Right lobe of liver (tissue), 4 donors: ENCODE measurements around the gene C15orf61.

Source experiments
- POLR2A ChIP-seq: fragments of 450-650 bp; IDR thresholded peaks from one replicate; pipeline ENCODE4 v1.6.1; 2017; ENCODE audit warnings: antibody characterized with exemption, mild to moderate bottlenecking
- TF ChIP-seq, protein P1 (sequence below), 4 donors: fragments of 200-600 bp in 3 of 4; fragments of 450-650 bp in 1 of 4; IDR thresholded peaks; one replicate each; pipeline versions ENCODE4 v1.5.1 to v1.8.0; 2016 to 2022; ENCODE audit warnings: antibody characterized with exemption in 4 of 4, mild to moderate bottlenecking in 2 of 4
- donor health status: DM: no; HTN: no; CAD: no.
- donor health status: DM: no; HTN: no; CAD: no.
- donor health status: DM: no; HTN: yes; CAD: no.

DNA sequence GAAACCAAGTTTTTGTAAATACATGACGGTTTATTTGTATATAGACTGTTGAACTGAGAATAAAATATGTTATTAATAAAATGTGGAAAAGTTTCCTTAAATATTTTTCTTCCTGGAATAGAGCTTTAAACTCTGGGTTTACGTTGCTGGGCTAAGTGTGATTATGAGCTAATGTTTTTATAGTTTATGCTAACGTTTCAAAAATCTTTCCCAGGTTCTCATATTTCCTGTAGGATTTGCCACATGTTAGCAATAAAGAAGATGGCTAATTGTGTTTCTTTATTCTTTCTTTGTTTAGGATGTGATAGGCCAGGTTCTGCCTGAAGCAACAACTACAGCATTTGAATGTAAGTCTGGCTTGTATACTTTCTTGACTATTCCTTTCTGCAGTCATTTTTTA, 28.8 kb downstream of the C15orf61 start:
- TF ChIP-seq POLR2A: no peak
- TF ChIP-seq, protein P1, sequence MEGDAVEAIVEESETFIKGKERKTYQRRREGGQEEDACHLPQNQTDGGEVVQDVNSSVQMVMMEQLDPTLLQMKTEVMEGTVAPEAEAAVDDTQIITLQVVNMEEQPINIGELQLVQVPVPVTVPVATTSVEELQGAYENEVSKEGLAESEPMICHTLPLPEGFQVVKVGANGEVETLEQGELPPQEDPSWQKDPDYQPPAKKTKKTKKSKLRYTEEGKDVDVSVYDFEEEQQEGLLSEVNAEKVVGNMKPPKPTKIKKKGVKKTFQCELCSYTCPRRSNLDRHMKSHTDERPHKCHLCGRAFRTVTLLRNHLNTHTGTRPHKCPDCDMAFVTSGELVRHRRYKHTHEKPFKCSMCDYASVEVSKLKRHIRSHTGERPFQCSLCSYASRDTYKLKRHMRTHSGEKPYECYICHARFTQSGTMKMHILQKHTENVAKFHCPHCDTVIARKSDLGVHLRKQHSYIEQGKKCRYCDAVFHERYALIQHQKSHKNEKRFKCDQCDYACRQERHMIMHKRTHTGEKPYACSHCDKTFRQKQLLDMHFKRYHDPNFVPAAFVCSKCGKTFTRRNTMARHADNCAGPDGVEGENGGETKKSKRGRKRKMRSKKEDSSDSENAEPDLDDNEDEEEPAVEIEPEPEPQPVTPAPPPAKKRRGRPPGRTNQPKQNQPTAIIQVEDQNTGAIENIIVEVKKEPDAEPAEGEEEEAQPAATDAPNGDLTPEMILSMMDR (IDR thresholded peaks at IDR 0.05): no peak
